Activated naive CD4-positive, alpha-beta T cell (primary cell): ENCODE results near the gene SCN11A.
"Not testable (repeated sequence)": the region's sequence is repeated elsewhere in the genome, so short reads cannot be mapped to it uniquely, and the experiment has no call there.

Experiments used
- DNase-seq, 4 experiments: peaks; one replicate each; lab custom pipeline; 2025; lab: John Stamatoyannopoulos, UW

SCN11A gene

GRCh38 chr3:39065197-39065596 is 13.5 kb upstream of the SCN11A start:
- DNase-seq, result no peak

- DNase-seq, result no peak
These were observed 12.9 kb upstream of the SCN11A start for GRCh38 chr3:39064646-39065045.

- no peak for DNase-seq
These were observed 11.4 kb upstream of the SCN11A start for GRCh38 chr3:39063143-39063542.

GRCh38 chr3:39062180-39062579 is 10.4 kb upstream of the SCN11A start:
- no peak for DNase-seq

GRCh38 chr3:39061228-39061627 is 9.5 kb upstream of the SCN11A start:
- not testable (repeated sequence) for DNase-seq

GRCh38 chr3:39056151-39056550 is 4.4 kb upstream of the SCN11A start:
- DNase-seq, result no peak

GRCh38 chr3:39053696-39054095 is 2.0 kb upstream of the SCN11A start:
- no peak for DNase-seq

GRCh38 chr3:39052583-39052982 is 839 bp upstream of the SCN11A start:
- DNase-seq, result no peak

- DNase-seq, result no peak
These were observed 1.7 kb downstream of the SCN11A start for GRCh38 chr3:39050029-39050428.

GRCh38 chr3:39038165-39038564 is 13.6 kb downstream of the SCN11A start:
- DNase-seq, result no peak

GRCh38 chr3:39029556-39029955 is 22.2 kb downstream of the SCN11A start:
- DNase-seq, result no peak

- no peak for DNase-seq
These were observed 23.2 kb downstream of the SCN11A start for GRCh38 chr3:39028546-39028945.

- DNase-seq, result no peak
These were observed 26.3 kb downstream of the SCN11A start for GRCh38 chr3:39025222-39025970.

- DNase-seq, result no peak
These were observed 27.2 kb downstream of the SCN11A start for GRCh38 chr3:39024497-39024896.

GRCh38 chr3:39022286-39022630 is 29.5 kb downstream of the SCN11A start:
- no peak for DNase-seq

GRCh38 chr3:39021465-39022285 is 30.1 kb downstream of the SCN11A start:
- DNase-seq, result no peak

- DNase-seq, result no peak
These were observed 30.7 kb downstream of the SCN11A start for GRCh38 chr3:39021029-39021428.

- no peak for DNase-seq
These were observed 32.4 kb downstream of the SCN11A start for GRCh38 chr3:39019299-39019698.

GRCh38 chr3:39015418-39015817 is 36.3 kb downstream of the SCN11A start:
- DNase-seq, result no peak

- DNase-seq, result no peak
These were observed 37.7 kb downstream of the SCN11A start for GRCh38 chr3:39013921-39014509.

- DNase-seq, result no peak
These were observed 38.5 kb downstream of the SCN11A start for GRCh38 chr3:39013289-39013688.

GRCh38 chr3:39011191-39011736 is 40.5 kb downstream of the SCN11A start:
- no peak for DNase-seq

- DNase-seq, result no peak
These were observed 46.4 kb downstream of the SCN11A start for GRCh38 chr3:39005295-39005694.
